Parathyroid adenoma (tissue), 2 donors: ENCODE results near the gene SEMA3F.

ENCODE experiments used
- H2AFZ ChIP-seq: fragments of 300-600 bp; sonication (generic); one replicate; pipeline ENCODE4 v1.7.0; 2017; ENCODE audit warnings: antibody characterized with exemption, mild to moderate bottlenecking
- H3K27ac ChIP-seq: fragments of 300-600 bp; sonication (generic); one replicate; pipeline ENCODE4 v1.7.0; 2017
- H3K27me3 ChIP-seq: fragments of 300-600 bp; sonication (generic); one replicate; pipeline ENCODE4 v1.7.0; 2017; ENCODE audit warnings: low read length; ENCODE audit not compliant: control insufficient read depth, insufficient read depth
- H3K36me3 ChIP-seq: fragments of 300-600 bp; sonication (generic); one replicate; pipeline ENCODE4 v1.7.0; 2017; ENCODE audit warnings: low read length; ENCODE audit not compliant: control insufficient read depth, insufficient read depth
- H3K4me1 ChIP-seq: fragments of 300-600 bp; sonication (generic); one replicate; pipeline ENCODE4 v1.7.0; 2017; ENCODE audit warnings: control low read depth
- H3K4me2 ChIP-seq: fragments of 300-600 bp; sonication (generic); one replicate; pipeline ENCODE4 v1.7.0; 2017; ENCODE audit warnings: low read length
- H3K4me3 ChIP-seq: fragments of 300-600 bp; sonication (generic); one replicate; pipeline ENCODE4 v1.7.0; 2017; ENCODE audit warnings: low read depth, low read length
- H3K79me2 ChIP-seq: fragments of 300-600 bp; sonication (generic); one replicate; pipeline ENCODE4 v1.7.0; 2017; ENCODE audit warnings: control low read depth
- H3K9ac ChIP-seq: fragments of 300-600 bp; sonication (generic); one replicate; pipeline ENCODE4 v1.7.0; 2017; ENCODE audit warnings: mild to moderate bottlenecking
- H3K9me3 ChIP-seq: fragments of 300-600 bp; sonication (generic); one replicate; pipeline ENCODE4 v1.7.0; 2017; ENCODE audit warnings: low read length; ENCODE audit not compliant: control insufficient read depth
- TF ChIP-seq, protein P1 (sequence below): fragments of 300-600 bp; sonication (generic); IDR thresholded peaks from one replicate; pipeline ENCODE4 v1.7.0; 2017; ENCODE audit warnings: antibody characterized with exemption, mild to moderate bottlenecking
- donor health status: primary hyperparathyroidism.

SEMA3F gene

GRCh38 chr3:50235716-50236483, 80.8 kb downstream of the SEMA3F start, which contains the start of gene GNAI2:
GNAI2 (plus strand) TSS chr3:50236204; CDS start chr3:50236336, 132 bp downstream.
- TF ChIP-seq, protein P1, sequence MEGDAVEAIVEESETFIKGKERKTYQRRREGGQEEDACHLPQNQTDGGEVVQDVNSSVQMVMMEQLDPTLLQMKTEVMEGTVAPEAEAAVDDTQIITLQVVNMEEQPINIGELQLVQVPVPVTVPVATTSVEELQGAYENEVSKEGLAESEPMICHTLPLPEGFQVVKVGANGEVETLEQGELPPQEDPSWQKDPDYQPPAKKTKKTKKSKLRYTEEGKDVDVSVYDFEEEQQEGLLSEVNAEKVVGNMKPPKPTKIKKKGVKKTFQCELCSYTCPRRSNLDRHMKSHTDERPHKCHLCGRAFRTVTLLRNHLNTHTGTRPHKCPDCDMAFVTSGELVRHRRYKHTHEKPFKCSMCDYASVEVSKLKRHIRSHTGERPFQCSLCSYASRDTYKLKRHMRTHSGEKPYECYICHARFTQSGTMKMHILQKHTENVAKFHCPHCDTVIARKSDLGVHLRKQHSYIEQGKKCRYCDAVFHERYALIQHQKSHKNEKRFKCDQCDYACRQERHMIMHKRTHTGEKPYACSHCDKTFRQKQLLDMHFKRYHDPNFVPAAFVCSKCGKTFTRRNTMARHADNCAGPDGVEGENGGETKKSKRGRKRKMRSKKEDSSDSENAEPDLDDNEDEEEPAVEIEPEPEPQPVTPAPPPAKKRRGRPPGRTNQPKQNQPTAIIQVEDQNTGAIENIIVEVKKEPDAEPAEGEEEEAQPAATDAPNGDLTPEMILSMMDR, result no peak
- Histone ChIP-seq H3K27ac (peak within 1 kb of the TSS; percentile 91), H3K4me1 (peaks cover 15% of the 10 kb centered on the region), H2AFZ (peak within 1 kb of the TSS; percentile 70), H3K4me2 (peak within 1 kb of the TSS; percentile 100), H3K9ac (peak within 1 kb of the TSS; percentile 47), H3K27me3 (no peaks in the 10 kb centered on the region), H3K79me2 (peaks cover 39% of the 10 kb centered on the region), H3K36me3 (no peaks in the 10 kb centered on the region), H3K4me3 (peak within 1 kb of the TSS; percentile 84), H3K9me3 (no peaks in the 10 kb centered on the region)

DNA sequence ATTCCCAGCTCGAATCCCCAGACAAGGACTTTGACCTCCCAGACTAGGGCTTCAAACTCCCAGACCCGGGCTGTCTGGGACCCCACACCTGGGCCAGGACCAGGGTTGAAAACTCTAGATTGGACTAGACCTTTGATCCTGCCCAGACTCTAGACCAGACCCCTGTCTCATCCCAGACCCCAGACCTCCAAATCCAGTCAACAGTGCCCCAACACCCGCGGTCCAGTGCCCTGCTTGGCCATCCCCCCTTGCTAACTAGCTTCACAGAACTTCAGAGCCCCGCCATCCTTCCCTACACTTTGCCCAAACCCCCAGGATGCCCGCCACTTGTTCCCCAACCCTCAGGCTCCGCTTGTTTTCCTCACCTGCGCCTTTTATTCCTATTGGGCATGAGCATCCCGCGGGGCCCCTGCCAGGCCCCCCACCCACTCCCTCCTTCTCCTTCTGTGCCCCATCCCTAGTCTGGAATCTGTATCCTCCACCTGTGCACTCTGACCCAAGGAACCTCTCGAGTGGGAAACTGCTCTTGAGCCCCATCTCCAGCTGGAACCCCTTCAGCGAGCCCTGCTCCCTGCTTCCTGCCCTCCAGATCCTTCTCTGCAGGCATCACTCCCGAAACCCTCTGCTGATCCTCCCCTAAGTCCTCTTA, 81.5 kb downstream of the SEMA3F start:
- TF ChIP-seq, protein P1, result no peak
- Histone ChIP-seq H3K27ac (peak overlapping the region; percentile 91), H3K4me1 (peaks cover 23% of the 10 kb centered on the region), H3K36me3 (no peaks in the 10 kb centered on the region), H3K79me2 (peaks cover 46% of the 10 kb centered on the region), H3K9ac (peak overlapping the region; percentile 47), H2AFZ (peak overlapping the region; percentile 6), H3K27me3 (no peaks in the 10 kb centered on the region), H3K4me2 (peak overlapping the region; percentile 100), H3K4me3 (peak overlapping the region; percentile 84), H3K9me3 (no peaks in the 10 kb centered on the region)

DNA sequence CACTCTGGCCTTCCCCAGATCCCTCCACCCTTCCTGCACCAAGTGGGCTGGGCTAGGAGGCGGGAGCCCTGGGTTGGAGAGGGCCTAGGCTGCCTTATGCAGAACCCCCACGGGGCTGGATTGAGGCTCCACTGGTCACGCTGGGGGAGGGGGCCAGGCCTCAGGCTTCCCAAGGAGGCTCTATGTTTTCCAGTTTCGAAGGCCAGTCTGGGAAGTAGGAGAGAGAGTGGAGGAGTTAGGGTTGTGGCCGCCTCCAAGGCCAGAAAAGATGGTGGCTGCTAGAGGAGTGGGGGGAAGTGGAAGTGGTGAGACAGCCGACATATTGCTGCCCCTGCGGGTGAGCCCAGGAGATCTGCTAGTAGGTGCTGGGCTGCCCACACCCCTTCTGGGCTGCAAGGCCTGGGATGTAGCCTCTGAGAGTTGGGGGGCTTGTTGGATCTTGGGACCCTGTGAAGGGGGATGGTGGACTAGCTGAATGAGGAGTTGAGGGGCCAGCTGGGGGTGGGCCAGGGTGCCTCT, 82.1 kb downstream of the SEMA3F start:
- TF ChIP-seq, protein P1, result no peak
- Histone ChIP-seq H3K79me2 (peaks cover 51% of the 10 kb centered on the region), H3K9ac (peak overlapping the region; percentile 47), H3K36me3 (no peaks in the 10 kb centered on the region), H3K9me3 (no peaks in the 10 kb centered on the region), H3K27ac (peak overlapping the region; percentile 91), H3K4me2 (peak overlapping the region; percentile 100), H3K4me1 (peaks cover 24% of the 10 kb centered on the region), H3K4me3 (peak overlapping the region; percentile 84), H3K27me3 (no peaks in the 10 kb centered on the region), H2AFZ (peak overlapping the region; percentile 9)

DNA sequence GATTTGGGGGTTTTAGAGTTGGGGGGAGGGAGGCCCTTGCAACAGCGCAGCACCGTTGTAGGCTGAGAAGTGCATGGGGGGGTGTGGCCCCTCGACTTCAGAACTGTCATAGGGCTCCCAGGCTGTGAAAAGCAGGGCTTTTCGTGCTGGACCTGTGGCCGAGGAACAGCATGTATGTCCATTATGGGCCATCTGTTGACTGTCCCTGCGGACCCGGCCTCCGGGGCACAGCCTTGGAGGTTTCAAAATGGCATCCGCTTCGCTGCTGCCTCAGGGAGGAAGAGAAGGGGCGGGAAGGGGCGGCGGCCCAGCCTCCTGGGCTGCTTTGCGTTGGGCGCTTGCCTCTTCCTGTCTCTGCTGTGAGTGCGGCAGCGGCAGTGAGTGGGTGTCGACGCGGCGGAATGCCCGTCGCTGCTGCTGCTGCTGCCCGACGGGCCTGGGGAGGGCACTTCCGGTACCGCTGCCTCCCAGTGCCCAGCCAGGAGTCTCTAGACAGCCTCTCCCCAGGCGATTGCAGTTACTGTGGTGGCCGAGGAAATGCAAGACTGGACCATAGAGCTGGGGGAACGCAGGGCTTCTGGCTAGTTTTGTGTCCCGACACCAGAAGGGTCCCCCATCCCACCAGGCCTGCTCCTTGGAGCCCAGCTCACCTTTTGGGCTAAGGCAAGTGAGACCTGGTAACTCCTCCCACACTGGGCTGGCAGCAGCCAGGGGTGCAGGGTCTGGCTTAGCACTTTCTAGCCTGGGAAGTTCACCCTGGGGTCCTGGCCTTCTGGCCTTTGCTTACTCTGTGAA, 82.8 kb downstream of the SEMA3F start:
- Histone ChIP-seq H2AFZ (peak overlapping the region; percentile 4), H3K36me3 (no peaks in the 10 kb centered on the region), H3K27me3 (no peaks in the 10 kb centered on the region), H3K4me1 (peaks cover 30% of the 10 kb centered on the region), H3K4me2 (peak overlapping the region; percentile 100), H3K27ac (peak overlapping the region; percentile 91), H3K9ac (peak overlapping the region; percentile 47), H3K9me3 (no peaks in the 10 kb centered on the region), H3K4me3 (peak overlapping the region; percentile 84), H3K79me2 (peaks cover 58% of the 10 kb centered on the region)
- TF ChIP-seq, protein P1, result no peak
